DOHH2 (cell line): ENCODE results near the gene TMEM151A.

Source experiments
- H3F3A ChIP-seq: fragments of 200-600 bp; sonication (generic), shearing (Covaris generic); 2 replicates; pipeline ENCODE4 v1.6.0; 2016; ENCODE audit warnings: antibody characterized with exemption, mild to moderate bottlenecking; ENCODE audit not compliant: control insufficient read depth, insufficient read depth
- H3K27ac ChIP-seq: fragments of 200-600 bp; sonication (generic); 2 replicates; pipeline ENCODE4 v1.5.1; 2014; ENCODE audit warnings: low read depth, mild to moderate bottlenecking, low read length, moderate library complexity
- H3K27me3 ChIP-seq: fragments of 200-600 bp; sonication (generic); 2 replicates; pipeline ENCODE4 v1.6.1; 2014; ENCODE audit warnings: mild to moderate bottlenecking, low read length, mixed read lengths; ENCODE audit not compliant: control insufficient read depth
- H3K36me3 ChIP-seq: fragments of 200-600 bp; sonication (generic); 2 replicates; pipeline ENCODE4 v1.6.1; 2014; ENCODE audit warnings: mild to moderate bottlenecking, low read length, moderate library complexity, mixed read lengths; ENCODE audit not compliant: control insufficient read depth
- H3K4me1 ChIP-seq: fragments of 200-600 bp; sonication (generic); 2 replicates; pipeline ENCODE4 v1.6.1; 2014; ENCODE audit warnings: mild to moderate bottlenecking, low read length, mixed read lengths; ENCODE audit not compliant: control insufficient read depth
- H3K4me2 ChIP-seq: fragments of 200-600 bp; sonication (generic); 2 replicates; pipeline ENCODE4 v1.6.0; 2014; ENCODE audit warnings: mild to moderate bottlenecking, low read length, moderate library complexity
- H3K4me3 ChIP-seq: fragments of 200-600 bp; sonication (generic); 2 replicates; pipeline ENCODE4 v1.5.1; 2014; ENCODE audit warnings: mild to moderate bottlenecking, low read length, mixed read lengths
- H3K79me2 ChIP-seq: fragments of 200-600 bp; sonication (generic); 2 replicates; pipeline ENCODE4 v1.6.1; 2014; ENCODE audit warnings: mild to moderate bottlenecking, low read length, mixed read lengths; ENCODE audit not compliant: control insufficient read depth
- H3K9me2 ChIP-seq: fragments of 200-600 bp; sonication (generic); replicated peaks from 2 replicates; pipeline ENCODE4 v1.6.1; 2014; ENCODE audit warnings: mild to moderate bottlenecking, low read length, mixed read lengths; ENCODE audit not compliant: control insufficient read depth
- H3K9me3 ChIP-seq: fragments of 200-600 bp; sonication (generic); 2 replicates; pipeline ENCODE4 v1.6.1; 2014; ENCODE audit warnings: antibody characterized with exemption, low read length, mixed read lengths; ENCODE audit not compliant: control insufficient read depth, insufficient read depth
- H4K20me1 ChIP-seq: fragments of 200-600 bp; sonication (generic); 2 replicates; pipeline ENCODE4 v1.6.0; 2014; ENCODE audit warnings: low read depth, mild to moderate bottlenecking, antibody characterized with exemption, low read length, moderate library complexity; ENCODE audit not compliant: control insufficient read depth, insufficient read depth
- EZH2phosphoT487 ChIP-seq: fragments of 200-600 bp; sonication (generic); IDR thresholded peaks from 2 replicates; pipeline ENCODE4 v1.6.1; 2017; ENCODE audit warnings: borderline replicate concordance, mild to moderate bottlenecking, antibody characterized with exemption, low read length, moderate library complexity, mixed read lengths
- TF ChIP-seq, protein P1 (sequence below): fragments of 200-600 bp; sonication (generic); IDR thresholded peaks from one replicate; pipeline ENCODE4 v1.5.1; 2014; ENCODE audit warnings: antibody characterized with exemption, mild to moderate bottlenecking, low read depth, low read length; ENCODE audit not compliant: poor library complexity, severe bottlenecking

Gene TMEM151A

DNA sequence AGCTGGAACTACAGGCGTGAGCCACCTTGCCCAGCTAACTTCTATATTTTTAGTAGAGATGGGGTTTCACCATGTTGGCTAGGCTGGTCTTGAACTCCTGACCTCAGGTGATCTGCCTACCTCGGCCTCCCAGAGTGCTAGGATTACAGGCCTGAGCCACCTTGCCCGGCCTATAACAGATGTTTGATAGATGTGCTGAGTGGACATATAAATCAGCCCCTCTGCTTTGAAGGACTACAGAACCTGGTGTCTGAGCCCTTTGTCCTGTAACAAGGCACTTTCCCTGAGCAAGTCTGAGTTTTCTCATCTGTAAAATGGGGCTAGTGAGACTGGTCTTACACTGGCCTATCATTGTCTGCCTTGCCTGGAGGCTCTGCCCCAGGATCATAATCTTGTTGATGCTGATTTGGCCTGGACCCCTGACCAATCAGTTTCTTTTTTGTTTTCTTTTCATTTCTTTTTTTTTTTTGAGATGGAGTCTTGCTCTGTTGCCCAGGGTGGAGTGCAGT lies 37.5 kb downstream of the TMEM151A start:
- no peaks in the 10 kb centered on the region for H4K20me1 ChIP-seq
- no peaks in the 10 kb centered on the region for H3K9me3 ChIP-seq
- no peaks in the 10 kb centered on the region for H3K36me3 ChIP-seq
- TF ChIP-seq EZH2phosphoT487: no peak
- TF ChIP-seq, protein P1, sequence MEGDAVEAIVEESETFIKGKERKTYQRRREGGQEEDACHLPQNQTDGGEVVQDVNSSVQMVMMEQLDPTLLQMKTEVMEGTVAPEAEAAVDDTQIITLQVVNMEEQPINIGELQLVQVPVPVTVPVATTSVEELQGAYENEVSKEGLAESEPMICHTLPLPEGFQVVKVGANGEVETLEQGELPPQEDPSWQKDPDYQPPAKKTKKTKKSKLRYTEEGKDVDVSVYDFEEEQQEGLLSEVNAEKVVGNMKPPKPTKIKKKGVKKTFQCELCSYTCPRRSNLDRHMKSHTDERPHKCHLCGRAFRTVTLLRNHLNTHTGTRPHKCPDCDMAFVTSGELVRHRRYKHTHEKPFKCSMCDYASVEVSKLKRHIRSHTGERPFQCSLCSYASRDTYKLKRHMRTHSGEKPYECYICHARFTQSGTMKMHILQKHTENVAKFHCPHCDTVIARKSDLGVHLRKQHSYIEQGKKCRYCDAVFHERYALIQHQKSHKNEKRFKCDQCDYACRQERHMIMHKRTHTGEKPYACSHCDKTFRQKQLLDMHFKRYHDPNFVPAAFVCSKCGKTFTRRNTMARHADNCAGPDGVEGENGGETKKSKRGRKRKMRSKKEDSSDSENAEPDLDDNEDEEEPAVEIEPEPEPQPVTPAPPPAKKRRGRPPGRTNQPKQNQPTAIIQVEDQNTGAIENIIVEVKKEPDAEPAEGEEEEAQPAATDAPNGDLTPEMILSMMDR: no peak
- H3K4me1 ChIP-seq: peaks cover 44% of the 10 kb centered on the region
- H3K79me2 ChIP-seq: no peaks in the 10 kb centered on the region
- H3F3A ChIP-seq: no peaks in the 10 kb centered on the region
- H3K9me2 ChIP-seq: no peaks in the 10 kb centered on the region
- H3K4me2 ChIP-seq: no peak overlapping the region; the same call in 1 of the 2 replicates
- H3K4me3 ChIP-seq: no peak overlapping the region
- no peaks in the 10 kb centered on the region for H3K27me3 ChIP-seq
- no peak overlapping the region for H3K27ac ChIP-seq

DNA sequence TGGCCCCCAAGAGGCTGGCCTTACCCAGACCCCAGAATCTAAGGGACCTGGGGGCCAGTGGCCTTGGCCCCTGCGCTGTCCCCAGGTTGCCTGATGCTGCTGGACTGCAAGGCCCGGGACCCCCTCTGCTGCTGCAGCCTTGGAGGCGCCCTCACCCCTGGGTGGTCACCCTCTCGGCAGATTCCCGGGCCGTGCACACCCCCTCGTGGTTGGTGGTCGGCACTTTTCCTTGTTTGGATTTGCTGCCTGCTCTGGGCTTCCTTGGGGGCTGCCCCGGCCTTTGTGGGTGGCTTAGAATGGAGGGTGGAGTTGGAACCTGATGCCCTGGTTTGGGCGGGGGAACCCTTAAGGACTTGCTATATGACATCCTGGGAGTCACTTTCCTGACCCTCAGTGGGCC lies 39.2 kb downstream of the TMEM151A start:
- no peak overlapping the region for H3K4me2 ChIP-seq
- H3K4me3 ChIP-seq: no peak overlapping the region
- H3F3A ChIP-seq: no peaks in the 10 kb centered on the region
- no peaks in the 10 kb centered on the region for H4K20me1 ChIP-seq
- H3K27me3 ChIP-seq: no peaks in the 10 kb centered on the region
- no peaks in the 10 kb centered on the region for H3K36me3 ChIP-seq
- H3K9me2 ChIP-seq: no peaks in the 10 kb centered on the region
- no peak overlapping the region for H3K27ac ChIP-seq
- TF ChIP-seq EZH2phosphoT487: no peak
- TF ChIP-seq, protein P1: no peak
- no peaks in the 10 kb centered on the region for H3K79me2 ChIP-seq
- H3K9me3 ChIP-seq: no peaks in the 10 kb centered on the region
- H3K4me1 ChIP-seq: peaks cover 32% of the 10 kb centered on the region

DNA sequence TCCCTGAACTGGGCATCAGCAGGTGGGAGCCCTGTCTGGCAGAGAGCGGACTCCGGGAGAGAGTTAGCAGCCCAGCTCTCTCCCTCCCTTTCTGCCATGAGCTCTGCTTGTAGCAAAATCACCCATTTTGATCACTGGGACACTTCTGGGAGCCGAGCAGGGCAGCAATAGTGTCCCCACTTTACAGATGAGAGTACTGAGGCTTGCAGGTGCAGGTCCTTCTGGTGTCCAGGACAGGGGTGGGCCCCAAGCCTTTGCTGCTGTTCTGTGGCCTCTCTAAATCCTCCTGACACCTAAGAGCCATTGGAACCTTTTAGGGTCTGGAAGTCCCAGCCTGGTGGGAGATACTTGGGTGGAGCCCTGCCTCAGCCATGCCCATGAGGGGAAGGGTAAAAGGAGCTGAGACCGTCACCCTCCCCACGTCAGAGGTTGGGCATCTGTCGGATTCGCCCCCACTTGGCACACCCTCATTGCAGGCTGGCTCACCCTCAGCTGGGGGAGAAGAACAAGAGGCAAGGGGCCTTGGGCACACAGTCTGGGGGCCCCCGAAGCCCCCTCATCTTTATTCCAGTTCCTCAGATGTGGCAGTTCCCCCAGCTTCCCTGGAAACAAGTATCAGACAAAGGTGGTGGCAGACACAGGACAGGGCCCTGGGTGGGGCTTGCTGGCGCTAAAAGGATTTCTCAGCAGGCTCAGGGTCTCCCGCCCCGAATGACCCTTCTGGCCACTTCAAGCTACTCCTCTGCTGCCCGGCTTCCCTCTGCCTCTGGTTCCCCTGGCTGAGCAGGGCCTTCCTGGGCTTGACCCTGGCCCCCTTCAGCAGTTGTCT lies 40.1 kb downstream of the TMEM151A start:
- Histone ChIP-seq H3K4me3 (no peak overlapping the region), H3F3A (no peaks in the 10 kb centered on the region), H3K9me3 (no peaks in the 10 kb centered on the region), H3K36me3 (peaks cover 2% of the 10 kb centered on the region; the same call in 1 of the 2 replicates), H3K27ac (no peak overlapping the region), H4K20me1 (no peaks in the 10 kb centered on the region), H3K4me2 (no peak overlapping the region), H3K9me2 (no peaks in the 10 kb centered on the region), H3K79me2 (no peaks in the 10 kb centered on the region), H3K27me3 (no peaks in the 10 kb centered on the region), H3K4me1 (peaks cover 31% of the 10 kb centered on the region)
- TF ChIP-seq, protein P1: no peak
- TF ChIP-seq EZH2phosphoT487: no peak
